ENCODE data around the gene TGFB3. TPM values are rescaled to one million over a fixed set of nuclear protein-coding genes. Genes with fewer than 3 reads are reported as not detected.

The TGFB3 gene
- total RNA-seq, 1 donor from 2014 or later = 27.2 TPM

GRCh38 chr14:75969891-75970290 is 11.9 kb downstream of the TGFB3 start:
- H3K4me3 ChIP-seq = no peak overlapping the region
- no peak for DNase-seq
- no peaks in the 10 kb centered on the region for H3K9me3 ChIP-seq (replicated peaks)
- TF ChIP-seq CTCF (IDR thresholded peaks at IDR 0.05; ENCODE audit: borderline replicate concordance) = no peak
- H3K27me3 ChIP-seq (ENCODE audit: low read depth) = no peaks in the 10 kb centered on the region
- H3K4me1 ChIP-seq = peaks cover 25% of the 10 kb centered on the region
- intact Hi-C loops (cut with micrococcal nuclease) = no loop called here
- H3K36me3 ChIP-seq = peaks cover 17% of the 10 kb centered on the region
- no peak overlapping the region for H3K27ac ChIP-seq (replicated peaks)

- H3K4me1 ChIP-seq = peaks cover 25% of the 10 kb centered on the region
- no peak overlapping the region for H3K4me3 ChIP-seq
- H3K27me3 ChIP-seq (ENCODE audit: low read depth) = no peaks in the 10 kb centered on the region
- TF ChIP-seq CTCF (IDR thresholded peaks at IDR 0.05; ENCODE audit: borderline replicate concordance) = no peak
- intact Hi-C loops (cut with micrococcal nuclease) = no loop called here
- no peak for DNase-seq
- peak overlapping the region; percentile 4 for H3K27ac ChIP-seq (replicated peaks)
- peaks cover 25% of the 10 kb centered on the region for H3K36me3 ChIP-seq
- H3K9me3 ChIP-seq (replicated peaks) = no peaks in the 10 kb centered on the region
Measured at GRCh38 chr14:75969126-75969525, 12.7 kb downstream of the TGFB3 start.

- Histone ChIP-seq H3K36me3 (peaks cover 29% of the 10 kb centered on the region), H3K4me3 (no peak overlapping the region), H3K9me3 (replicated peaks) (no peaks in the 10 kb centered on the region), H3K27me3 (ENCODE audit: low read depth) (no peaks in the 10 kb centered on the region), H3K27ac (replicated peaks) (peak overlapping the region; percentile 4), H3K4me1 (peaks cover 24% of the 10 kb centered on the region)
- DNase-seq = no peak
- intact Hi-C loops (cut with micrococcal nuclease) = no loop called here
- TF ChIP-seq CTCF (IDR thresholded peaks at IDR 0.05; ENCODE audit: borderline replicate concordance) = no peak
Measured at GRCh38 chr14:75968456-75968855, 13.3 kb downstream of the TGFB3 start.

- TF ChIP-seq CTCF (IDR thresholded peaks at IDR 0.05; ENCODE audit: borderline replicate concordance) = no peak
- Histone ChIP-seq H3K27ac (replicated peaks) (no peak overlapping the region), H3K4me3 (no peak overlapping the region), H3K9me3 (replicated peaks) (no peaks in the 10 kb centered on the region), H3K27me3 (ENCODE audit: low read depth) (no peaks in the 10 kb centered on the region), H3K4me1 (peaks cover 18% of the 10 kb centered on the region), H3K36me3 (peaks cover 35% of the 10 kb centered on the region)
- DNase-seq = no peak
- intact Hi-C loops (cut with micrococcal nuclease) = no loop called here
Measured at GRCh38 chr14:75967866-75968265, 13.9 kb downstream of the TGFB3 start.

- intact Hi-C loops (cut with micrococcal nuclease) = no loop called here
- no peak for TF ChIP-seq CTCF (IDR thresholded peaks at IDR 0.05; ENCODE audit: borderline replicate concordance)
- H3K4me1 ChIP-seq = no peaks in the 10 kb centered on the region
- DNase-seq = no peak
- H3K27me3 ChIP-seq (ENCODE audit: low read depth) = no peaks in the 10 kb centered on the region
- no peaks in the 10 kb centered on the region for H3K9me3 ChIP-seq (replicated peaks)
- no peak overlapping the region for H3K4me3 ChIP-seq
- no peak overlapping the region for H3K27ac ChIP-seq (replicated peaks)
- peaks cover 67% of the 10 kb centered on the region for H3K36me3 ChIP-seq
Measured at GRCh38 chr14:75961662-75962061, 20.1 kb downstream of the TGFB3 start.

GRCh38 chr14:75960231-75960630 is 21.6 kb downstream of the TGFB3 start:
- TF ChIP-seq CTCF (IDR thresholded peaks at IDR 0.05; ENCODE audit: borderline replicate concordance) = no peak
- no peaks in the 10 kb centered on the region for H3K4me1 ChIP-seq
- no peak overlapping the region for H3K27ac ChIP-seq (replicated peaks)
- H3K9me3 ChIP-seq (replicated peaks) = no peaks in the 10 kb centered on the region
- peaks cover 55% of the 10 kb centered on the region for H3K36me3 ChIP-seq
- intact Hi-C loops (cut with micrococcal nuclease) = no loop called here
- no peaks in the 10 kb centered on the region for H3K27me3 ChIP-seq (ENCODE audit: low read depth)
- H3K4me3 ChIP-seq = no peak overlapping the region
- no peak for DNase-seq

Measured in left ventricle myocardium inferior (tissue), 1 donor.